ENCODE results near the gene AKAP6. TPM values are rescaled to one million over a fixed set of nuclear protein-coding genes. Genes with fewer than 3 reads are reported as not detected.
"Not testable (repeated sequence)": the region's sequence is repeated elsewhere in the genome, so short reads cannot be mapped to it uniquely, and the experiment has no call there.

Gene AKAP6
- total RNA-seq, 8 experiments from 2014 or later, result 0.76 to 92.9 (median 54.0) TPM

- Histone ChIP-seq H3K4me1 (replicated peaks in 1 of 2) (peaks cover 0 to 3% of the 10 kb centered on the region in 2 donors), H3K4me3 (no peak overlapping the region), H3K27ac (no peak overlapping the region)
- WGBS, 10 experiments, result 14 to 100% (median 71%) methylated on average over 1 to 4 of the region's 4 CpGs; no CpG with 5 or more reads in 1 of the 10 experiments
- in situ Hi-C loops (cut with MboI; ENCODE audit: low pct_unique_long_range_greater_than_20kb in 2 of 9, low sequenced_read_pairs in 9 of 9, unreplicated experiment in 9 of 9), result no loop called here
- peak in 1 of 8 experiments; percentile 49 for ATAC-seq (replicated peaks in 6 of 8)
Measured at GRCh38 chr14:32757568-32757967, 428.5 kb downstream of the AKAP6 start.

- peaks cover 0 to 5% of the 10 kb centered on the region in 2 donors for H3K4me1 ChIP-seq (replicated peaks in 1 of 2)
- no peak overlapping the region for H3K4me3 ChIP-seq
- 10 to 71% (median 55%) methylated on average over 2 to 5 of the region's 5 CpGs for WGBS, 10 experiments
- H3K27ac ChIP-seq, result no peak overlapping the region
- in situ Hi-C loops (cut with MboI; ENCODE audit: low pct_unique_long_range_greater_than_20kb in 2 of 9, low sequenced_read_pairs in 9 of 9, unreplicated experiment in 9 of 9), result no loop called here
- peak in 6 of 8 experiments; percentile 18 to 75 (median 58) for ATAC-seq (replicated peaks in 6 of 8)
Measured at GRCh38 chr14:32761381-32761968, 432.4 kb downstream of the AKAP6 start.

- 64 to 100% (median 94%) methylated on average over 1 to 2 of the region's 2 CpGs; no CpG with 5 or more reads in 1 of the 10 experiments for WGBS, 10 experiments
- H3K4me3 ChIP-seq, result no peak overlapping the region
- in situ Hi-C loops (cut with MboI; ENCODE audit: low pct_unique_long_range_greater_than_20kb in 2 of 9, low sequenced_read_pairs in 9 of 9, unreplicated experiment in 9 of 9), result no loop called here
Measured at GRCh38 chr14:32762886-32763285, 433.8 kb downstream of the AKAP6 start.

GRCh38 chr14:32763673-32764072 is 434.6 kb downstream of the AKAP6 start:
- Histone ChIP-seq H3K4me1 (replicated peaks in 1 of 2) (peaks cover 0 to 5% of the 10 kb centered on the region in 2 donors), H3K27ac (no peak overlapping the region), H3K4me3 (no peak overlapping the region)
- in situ Hi-C loops (cut with MboI; ENCODE audit: low pct_unique_long_range_greater_than_20kb in 2 of 9, low sequenced_read_pairs in 9 of 9, unreplicated experiment in 9 of 9), result no loop called here
- 18 to 100% (median 91%) methylated on average over 1 of the region's 1 CpG; no CpG with 5 or more reads in 1 of the 10 experiments for WGBS, 10 experiments
- ATAC-seq (replicated peaks in 6 of 8), result no peak

More at GRCh38 chr14:32762886-32763285, 433.8 kb downstream of the AKAP6 start:
- Histone ChIP-seq H3K27ac (no peak overlapping the region), H3K4me1 (replicated peaks in 1 of 2) (peaks cover 0 to 5% of the 10 kb centered on the region in 2 donors)
- ATAC-seq (replicated peaks in 6 of 8), result no peak

- no peak overlapping the region for H3K27ac ChIP-seq
- peaks cover 0 to 5% of the 10 kb centered on the region in 2 donors for H3K4me1 ChIP-seq (replicated peaks in 1 of 2)
- ATAC-seq (replicated peaks in 6 of 8), result no peak
- in situ Hi-C loops (cut with MboI; ENCODE audit: low pct_unique_long_range_greater_than_20kb in 2 of 9, low sequenced_read_pairs in 9 of 9, unreplicated experiment in 9 of 9), result no loop called here
- no peak overlapping the region for H3K4me3 ChIP-seq
Measured at GRCh38 chr14:32764131-32764530, 435.0 kb downstream of the AKAP6 start.

- no peak overlapping the region for H3K4me3 ChIP-seq
- H3K27ac ChIP-seq, result no peak overlapping the region
- in situ Hi-C loops (cut with MboI; ENCODE audit: low pct_unique_long_range_greater_than_20kb in 2 of 9, low sequenced_read_pairs in 9 of 9, unreplicated experiment in 9 of 9), result no loop called here
- H3K4me1 ChIP-seq (replicated peaks in 1 of 2), result no peaks in the 10 kb centered on the region
- ATAC-seq (replicated peaks in 6 of 8), result peak in 3 of 8 experiments; percentile 71 to 87 (median 82)
Measured at GRCh38 chr14:32770422-32770821, 441.3 kb downstream of the AKAP6 start.

GRCh38 chr14:32774214-32774613 is 445.1 kb downstream of the AKAP6 start:
- Histone ChIP-seq H3K4me1 (replicated peaks in 1 of 2) (no peaks in the 10 kb centered on the region), H3K27ac (no peak overlapping the region), H3K4me3 (no peak overlapping the region)
- WGBS, 10 experiments, result 36 to 100% (median 76%) methylated on average over 1 to 2 of the region's 2 CpGs; no CpG with 5 or more reads in 2 of the 10 experiments
- in situ Hi-C loops (cut with MboI; ENCODE audit: low pct_unique_long_range_greater_than_20kb in 2 of 9, low sequenced_read_pairs in 9 of 9, unreplicated experiment in 9 of 9), result no loop called here
- ATAC-seq (replicated peaks in 6 of 8), result no peak

GRCh38 chr14:32779840-32780239 is 450.7 kb downstream of the AKAP6 start:
- H3K27ac ChIP-seq, result no peak overlapping the region
- WGBS, 10 experiments, result 80 to 100% (median 100%) methylated on average over 1 of the region's 1 CpG; no CpG with 5 or more reads in 4 of the 10 experiments
- no peak for ATAC-seq (replicated peaks in 6 of 8)
- H3K4me1 ChIP-seq (replicated peaks in 1 of 2), result no peaks in the 10 kb centered on the region
- no peak overlapping the region for H3K4me3 ChIP-seq
- in situ Hi-C loops (cut with MboI; ENCODE audit: low pct_unique_long_range_greater_than_20kb in 2 of 9, low sequenced_read_pairs in 9 of 9, unreplicated experiment in 9 of 9), result no loop called here

GRCh38 chr14:32784405-32784804 is 455.3 kb downstream of the AKAP6 start:
- WGBS, 10 experiments, result 31 to 100% (median 90%) methylated on average over 2 to 3 of the region's 3 CpGs
- ATAC-seq (replicated peaks in 6 of 8), result no peak
- Histone ChIP-seq H3K27ac (no peak overlapping the region), H3K4me1 (replicated peaks in 1 of 2) (no peaks in the 10 kb centered on the region), H3K4me3 (no peak overlapping the region)
- in situ Hi-C loops (cut with MboI; ENCODE audit: low pct_unique_long_range_greater_than_20kb in 2 of 9, low sequenced_read_pairs in 9 of 9, unreplicated experiment in 9 of 9), result no loop called here

GRCh38 chr14:32785585-32785984 is 456.5 kb downstream of the AKAP6 start:
- in situ Hi-C loops (cut with MboI; ENCODE audit: low pct_unique_long_range_greater_than_20kb in 2 of 9, low sequenced_read_pairs in 9 of 9, unreplicated experiment in 9 of 9), result no loop called here
- 20 to 100% (median 66%) methylated on average over 1 to 4 of the region's 4 CpGs for WGBS, 10 experiments
- H3K27ac ChIP-seq, result no peak overlapping the region
- H3K4me1 ChIP-seq (replicated peaks in 1 of 2), result no peaks in the 10 kb centered on the region
- ATAC-seq (replicated peaks in 6 of 8), result no peak
- H3K4me3 ChIP-seq, result no peak overlapping the region

- in situ Hi-C loops (cut with MboI; ENCODE audit: low pct_unique_long_range_greater_than_20kb in 2 of 9, low sequenced_read_pairs in 9 of 9, unreplicated experiment in 9 of 9), result no loop called here
- ATAC-seq (replicated peaks in 6 of 8), result no peak
- no peak overlapping the region for H3K4me3 ChIP-seq
- no peak overlapping the region for H3K27ac ChIP-seq
- WGBS, 10 experiments, result 0 to 93% (median 51%) methylated on average over 1 to 3 of the region's 3 CpGs; no CpG with 5 or more reads in 1 of the 10 experiments
- H3K4me1 ChIP-seq (replicated peaks in 1 of 2), result no peaks in the 10 kb centered on the region
Measured at GRCh38 chr14:32786886-32787285, 457.8 kb downstream of the AKAP6 start.

- H3K4me1 ChIP-seq (replicated peaks in 1 of 2); H3K27ac ChIP-seq; in situ Hi-C loops (cut with MboI; ENCODE audit: low pct_unique_long_range_greater_than_20kb in 2 of 9, low sequenced_read_pairs in 9 of 9, unreplicated experiment in 9 of 9); H3K4me3 ChIP-seq; ATAC-seq (replicated peaks in 6 of 8): not testable (repeated sequence)
Measured at GRCh38 chr14:32793033-32793432, 463.9 kb downstream of the AKAP6 start.

GRCh38 chr14:32800320-32800719 is 471.2 kb downstream of the AKAP6 start:
- no peak overlapping the region for H3K4me3 ChIP-seq
- no peak for ATAC-seq (replicated peaks in 6 of 8)
- no peak overlapping the region for H3K27ac ChIP-seq
- H3K4me1 ChIP-seq (replicated peaks in 1 of 2), result no peaks in the 10 kb centered on the region
- 67 to 100% (median 88%) methylated on average over 1 of the region's 1 CpG; no CpG with 5 or more reads in 2 of the 10 experiments for WGBS, 10 experiments
- in situ Hi-C loops (cut with MboI; ENCODE audit: low pct_unique_long_range_greater_than_20kb in 2 of 9, low sequenced_read_pairs in 9 of 9, unreplicated experiment in 9 of 9), result no loop called here

GRCh38 chr14:32802295-32802694 is 473.2 kb downstream of the AKAP6 start:
- Histone ChIP-seq H3K4me1 (replicated peaks in 1 of 2) (no peaks in the 10 kb centered on the region), H3K4me3 (no peak overlapping the region), H3K27ac (no peak overlapping the region)
- 0 to 100% (median 90%) methylated on average over 1 of the region's 1 CpG for WGBS, 10 experiments
- ATAC-seq (replicated peaks in 6 of 8), result no peak
- in situ Hi-C loops (cut with MboI; ENCODE audit: low pct_unique_long_range_greater_than_20kb in 2 of 9, low sequenced_read_pairs in 9 of 9, unreplicated experiment in 9 of 9), result no loop called here
